OCI-LY3 (cell line): ENCODE measurements around the gene CNNM1.

ENCODE experiments used
- EZH2phosphoT487 ChIP-seq: fragments of 200-600 bp; shearing (Covaris generic); IDR thresholded peaks from 2 replicates; pipeline ENCODE4 v1.6.1; 2018; ENCODE audit warnings: antibody characterized with exemption, mixed run types, low read depth
- TF ChIP-seq, protein P1 (sequence below): fragments of 200-600, 300-600 bp; sonication (generic); IDR thresholded peaks from 2 replicates; pipeline ENCODE4 v1.5.1; 2014; ENCODE audit warnings: antibody characterized with exemption, low read length, low read depth

DNA sequence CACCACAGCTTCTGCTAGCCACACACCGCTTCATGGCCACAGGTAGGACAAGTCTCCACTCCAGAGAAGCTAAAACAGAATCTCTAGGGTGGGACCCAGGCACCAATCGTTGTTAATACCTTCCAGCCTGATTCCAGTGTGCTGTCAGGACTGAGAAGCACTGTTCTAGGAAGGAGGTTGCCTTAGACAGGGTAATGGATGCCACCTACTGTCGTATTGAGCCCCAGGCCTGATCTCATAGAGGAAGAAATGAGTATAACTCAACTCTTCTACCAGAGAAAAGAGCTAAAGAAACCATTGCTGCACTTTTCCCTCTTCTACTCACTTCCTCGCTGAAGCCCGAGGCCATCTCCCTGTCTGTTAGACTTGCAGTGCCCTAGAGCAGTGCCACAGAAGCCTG is 31.8 kb downstream of the CNNM1 start:
- TF ChIP-seq, protein P1, sequence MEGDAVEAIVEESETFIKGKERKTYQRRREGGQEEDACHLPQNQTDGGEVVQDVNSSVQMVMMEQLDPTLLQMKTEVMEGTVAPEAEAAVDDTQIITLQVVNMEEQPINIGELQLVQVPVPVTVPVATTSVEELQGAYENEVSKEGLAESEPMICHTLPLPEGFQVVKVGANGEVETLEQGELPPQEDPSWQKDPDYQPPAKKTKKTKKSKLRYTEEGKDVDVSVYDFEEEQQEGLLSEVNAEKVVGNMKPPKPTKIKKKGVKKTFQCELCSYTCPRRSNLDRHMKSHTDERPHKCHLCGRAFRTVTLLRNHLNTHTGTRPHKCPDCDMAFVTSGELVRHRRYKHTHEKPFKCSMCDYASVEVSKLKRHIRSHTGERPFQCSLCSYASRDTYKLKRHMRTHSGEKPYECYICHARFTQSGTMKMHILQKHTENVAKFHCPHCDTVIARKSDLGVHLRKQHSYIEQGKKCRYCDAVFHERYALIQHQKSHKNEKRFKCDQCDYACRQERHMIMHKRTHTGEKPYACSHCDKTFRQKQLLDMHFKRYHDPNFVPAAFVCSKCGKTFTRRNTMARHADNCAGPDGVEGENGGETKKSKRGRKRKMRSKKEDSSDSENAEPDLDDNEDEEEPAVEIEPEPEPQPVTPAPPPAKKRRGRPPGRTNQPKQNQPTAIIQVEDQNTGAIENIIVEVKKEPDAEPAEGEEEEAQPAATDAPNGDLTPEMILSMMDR, result no peak; the same call in 1 of the 2 replicates
- no peak for TF ChIP-seq EZH2phosphoT487
